ENCODE results near the gene CREB5. TPM values are rescaled to one million over a fixed set of nuclear protein-coding genes. Genes with fewer than 3 reads are reported as not detected.

CREB5 gene
- total RNA-seq, 1 experiment from 2014 or later: 40.5 TPM

DNA sequence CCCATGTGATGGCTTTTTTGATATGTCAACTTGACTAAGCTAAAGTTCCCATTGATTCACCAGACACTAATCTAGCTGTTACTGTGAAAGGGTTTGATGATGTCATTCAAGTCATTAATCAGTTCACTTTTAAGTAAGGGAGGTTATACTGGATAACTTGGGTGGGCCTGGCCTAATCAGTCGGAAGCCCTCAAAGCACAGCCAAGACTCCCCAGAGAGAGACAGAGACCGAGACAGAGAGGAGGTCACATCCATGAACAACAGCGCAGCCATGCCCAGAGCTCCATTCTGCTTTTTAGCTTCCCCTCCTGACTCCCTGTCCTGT is 442.4 kb downstream of the CREB5 start:
- Mint-ChIP-seq H3K4me1 (ENCODE audit: insufficient read depth, unreplicated experiment) (peaks cover 19% of the 10 kb centered on the region), H3K36me3 (ENCODE audit: insufficient read depth, unreplicated experiment) (no peaks in the 10 kb centered on the region), H3K4me3 (ENCODE audit: unreplicated experiment) (peak overlapping the region; percentile 66), H3K9me3 (ENCODE audit: unreplicated experiment) (no peaks in the 10 kb centered on the region), H3K27me3 (ENCODE audit: insufficient read depth, unreplicated experiment) (no peaks in the 10 kb centered on the region), H3K27ac (ENCODE audit: low read depth, unreplicated experiment) (no peak overlapping the region)
- DNase-seq (ENCODE audit: unreplicated experiment): no peak
- TF ChIP-seq, protein P1, sequence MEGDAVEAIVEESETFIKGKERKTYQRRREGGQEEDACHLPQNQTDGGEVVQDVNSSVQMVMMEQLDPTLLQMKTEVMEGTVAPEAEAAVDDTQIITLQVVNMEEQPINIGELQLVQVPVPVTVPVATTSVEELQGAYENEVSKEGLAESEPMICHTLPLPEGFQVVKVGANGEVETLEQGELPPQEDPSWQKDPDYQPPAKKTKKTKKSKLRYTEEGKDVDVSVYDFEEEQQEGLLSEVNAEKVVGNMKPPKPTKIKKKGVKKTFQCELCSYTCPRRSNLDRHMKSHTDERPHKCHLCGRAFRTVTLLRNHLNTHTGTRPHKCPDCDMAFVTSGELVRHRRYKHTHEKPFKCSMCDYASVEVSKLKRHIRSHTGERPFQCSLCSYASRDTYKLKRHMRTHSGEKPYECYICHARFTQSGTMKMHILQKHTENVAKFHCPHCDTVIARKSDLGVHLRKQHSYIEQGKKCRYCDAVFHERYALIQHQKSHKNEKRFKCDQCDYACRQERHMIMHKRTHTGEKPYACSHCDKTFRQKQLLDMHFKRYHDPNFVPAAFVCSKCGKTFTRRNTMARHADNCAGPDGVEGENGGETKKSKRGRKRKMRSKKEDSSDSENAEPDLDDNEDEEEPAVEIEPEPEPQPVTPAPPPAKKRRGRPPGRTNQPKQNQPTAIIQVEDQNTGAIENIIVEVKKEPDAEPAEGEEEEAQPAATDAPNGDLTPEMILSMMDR (IDR thresholded peaks at IDR 0.05; ENCODE audit: unreplicated experiment): no peak
- intact Hi-C loops (cut with micrococcal nuclease): loop anchor here (1.0 to 5.0 kb wide), 5 partner anchors 167 to 556 kb away; no protein-coding TSS in a partner anchor
- POLR2A ChIA-PET: interaction anchor here (0.8 kb wide), 1 partner anchor 555 kb away, joined by 4 read pairs; no protein-coding TSS in a partner anchor
- BruUV-seq (replicated peaks): no TSS peak
- CTCF ChIA-PET: interaction anchor here (0.6 to 2.5 kb wide), 19 partner anchors 10 to 693 kb away, joined by 3 to 13 read pairs (median 3); no protein-coding TSS in a partner anchor

DNA sequence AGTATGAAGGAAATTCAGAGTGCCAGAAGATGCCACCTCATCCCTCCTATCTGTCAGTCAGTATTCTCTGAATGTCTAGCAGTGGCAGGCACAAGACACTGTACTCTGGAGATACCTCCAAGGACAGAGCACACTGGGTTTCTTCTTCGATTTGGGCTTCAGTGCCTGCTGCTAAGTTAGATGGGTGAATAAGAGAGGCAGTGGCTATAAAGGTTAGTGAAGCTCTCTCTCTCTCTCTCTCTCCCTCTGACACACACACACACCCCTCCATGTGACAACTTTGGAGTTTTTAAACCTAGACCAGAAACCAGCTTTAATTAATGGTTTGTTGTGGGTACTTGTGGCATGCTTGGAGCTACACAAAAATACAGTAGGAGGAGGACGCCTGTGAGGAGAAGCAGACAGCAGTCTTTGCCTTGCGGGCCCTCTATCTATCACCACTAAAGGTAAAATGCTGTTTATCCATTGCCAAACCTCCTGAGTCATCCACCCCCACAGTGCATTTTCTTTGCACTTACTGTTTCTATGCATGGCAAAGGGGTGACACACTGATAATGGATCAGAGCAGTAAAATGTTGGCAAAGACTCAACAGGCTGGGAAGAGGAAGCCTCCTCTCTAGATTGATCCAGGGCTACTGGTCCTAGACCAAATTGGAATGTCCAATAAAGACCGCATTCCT is 443.4 kb downstream of the CREB5 start:
- intact Hi-C loops (cut with micrococcal nuclease): loop anchor here (2.0 to 5.0 kb wide), 2 partner anchors 448 to 557 kb away; no protein-coding TSS in a partner anchor
- Mint-ChIP-seq H3K4me3 (ENCODE audit: unreplicated experiment) (no peak overlapping the region), H3K27ac (ENCODE audit: low read depth, unreplicated experiment) (peak overlapping the region; percentile 52), H3K36me3 (ENCODE audit: insufficient read depth, unreplicated experiment) (no peaks in the 10 kb centered on the region), H3K4me1 (ENCODE audit: insufficient read depth, unreplicated experiment) (peaks cover 19% of the 10 kb centered on the region), H3K27me3 (ENCODE audit: insufficient read depth, unreplicated experiment) (no peaks in the 10 kb centered on the region), H3K9me3 (ENCODE audit: unreplicated experiment) (no peaks in the 10 kb centered on the region)
- CTCF ChIA-PET: interaction anchor here (0.8 to 1.7 kb wide), 8 partner anchors 9 to 556 kb away, joined by 3 to 13 read pairs (median 4); no protein-coding TSS in a partner anchor
- no TSS peak for BruUV-seq (replicated peaks)
- TF ChIP-seq, protein P1 (IDR thresholded peaks at IDR 0.05; ENCODE audit: unreplicated experiment): no peak
- POLR2A ChIA-PET: interaction anchor here (0.6 to 1.1 kb wide), 3 partner anchors 48 to 467 kb away, joined by 3 read pairs; no protein-coding TSS in a partner anchor
- DNase-seq (ENCODE audit: unreplicated experiment): peak; percentile 95

DNA sequence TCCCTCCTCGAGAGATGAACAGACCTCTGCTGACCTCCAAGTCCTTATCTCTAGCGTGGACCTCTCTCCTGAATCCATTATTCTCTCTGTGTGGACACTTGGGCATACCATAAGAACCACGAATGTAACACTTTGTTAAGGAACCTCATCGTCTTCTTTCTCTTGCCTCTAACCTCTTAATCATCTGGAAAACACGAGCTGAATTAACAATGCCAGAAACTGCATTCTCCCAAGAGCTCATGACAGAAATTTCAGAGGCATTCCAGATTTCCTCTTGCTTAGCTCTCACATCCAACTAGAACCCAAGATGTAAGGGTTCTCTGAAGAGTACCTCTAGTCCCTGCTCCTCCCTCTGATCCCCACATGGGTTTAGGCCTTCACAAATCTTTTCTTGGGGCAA is 444.3 kb downstream of the CREB5 start:
- POLR2A ChIA-PET: interaction anchor here (0.6 to 1.0 kb wide), 2 partner anchors 31 to 469 kb away, joined by 3 read pairs; no protein-coding TSS in a partner anchor
- CTCF ChIA-PET: interaction anchor here (0.6 kb wide), 1 partner anchor 101 kb away, joined by 3 read pairs; no protein-coding TSS in a partner anchor
- TF ChIP-seq, protein P1 (IDR thresholded peaks at IDR 0.05; ENCODE audit: unreplicated experiment): no peak
- H3K27ac Mint-ChIP-seq (ENCODE audit: low read depth, unreplicated experiment): no peak overlapping the region
- BruUV-seq (replicated peaks): no TSS peak
- no peak overlapping the region for H3K4me3 Mint-ChIP-seq (ENCODE audit: unreplicated experiment)
- no peak for DNase-seq (ENCODE audit: unreplicated experiment)
- no peaks in the 10 kb centered on the region for H3K36me3 Mint-ChIP-seq (ENCODE audit: insufficient read depth, unreplicated experiment)
- peaks cover 19% of the 10 kb centered on the region for H3K4me1 Mint-ChIP-seq (ENCODE audit: insufficient read depth, unreplicated experiment)
- H3K9me3 Mint-ChIP-seq (ENCODE audit: unreplicated experiment): no peaks in the 10 kb centered on the region
- H3K27me3 Mint-ChIP-seq (ENCODE audit: insufficient read depth, unreplicated experiment): no peaks in the 10 kb centered on the region
- intact Hi-C loops (cut with micrococcal nuclease): loop anchor here (5.0 kb wide), 1 partner anchor 449 kb away; no protein-coding TSS in a partner anchor

DNA sequence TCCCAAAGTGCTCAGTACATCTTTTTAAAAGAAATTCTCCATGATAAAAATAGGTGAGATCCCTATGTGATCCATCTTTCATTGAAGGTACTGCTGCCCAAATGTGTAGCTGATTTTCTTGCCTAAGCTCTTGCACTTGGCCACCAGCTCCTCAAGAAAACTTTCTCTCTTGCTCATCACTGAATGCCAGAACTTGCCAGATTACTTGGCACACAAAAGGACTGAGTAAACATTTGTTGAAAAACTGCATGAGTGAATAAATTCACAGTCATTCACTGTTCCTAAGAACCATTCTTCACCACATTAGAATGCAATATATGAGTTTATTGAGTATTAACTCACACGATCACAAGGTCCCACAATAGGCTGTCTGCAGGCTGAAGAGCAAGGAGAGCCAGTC is 445.9 kb downstream of the CREB5 start:
- BruUV-seq (replicated peaks): no TSS peak
- CTCF ChIA-PET: no interaction called here
- H3K4me3 Mint-ChIP-seq (ENCODE audit: unreplicated experiment): no peak overlapping the region
- peaks cover 19% of the 10 kb centered on the region for H3K4me1 Mint-ChIP-seq (ENCODE audit: insufficient read depth, unreplicated experiment)
- no peaks in the 10 kb centered on the region for H3K36me3 Mint-ChIP-seq (ENCODE audit: insufficient read depth, unreplicated experiment)
- TF ChIP-seq, protein P1 (IDR thresholded peaks at IDR 0.05; ENCODE audit: unreplicated experiment): no peak
- no peak overlapping the region for H3K27ac Mint-ChIP-seq (ENCODE audit: low read depth, unreplicated experiment)
- peak; percentile 59 for DNase-seq (ENCODE audit: unreplicated experiment)
- POLR2A ChIA-PET: interaction anchor here (0.6 to 1.0 kb wide), 3 partner anchors 110 to 474 kb away, joined by 3 read pairs; no protein-coding TSS in a partner anchor
- intact Hi-C loops (cut with micrococcal nuclease): loop anchor here (5.0 kb wide), 1 partner anchor 451 kb away; no protein-coding TSS in a partner anchor
- no peaks in the 10 kb centered on the region for H3K9me3 Mint-ChIP-seq (ENCODE audit: unreplicated experiment)
- no peaks in the 10 kb centered on the region for H3K27me3 Mint-ChIP-seq (ENCODE audit: insufficient read depth, unreplicated experiment)
